ENCODE results near the gene STN1.

Gene STN1

GRCh38 chr10:103928784-103929183 lies 10.8 kb upstream of the STN1 start:
- no peak for DNase-seq

- no peak for DNase-seq
Measured at GRCh38 chr10:103926722-103927319, 8.8 kb upstream of the STN1 start.

- no peak for DNase-seq
Measured at GRCh38 chr10:103925591-103925990, 7.6 kb upstream of the STN1 start.

DNA sequence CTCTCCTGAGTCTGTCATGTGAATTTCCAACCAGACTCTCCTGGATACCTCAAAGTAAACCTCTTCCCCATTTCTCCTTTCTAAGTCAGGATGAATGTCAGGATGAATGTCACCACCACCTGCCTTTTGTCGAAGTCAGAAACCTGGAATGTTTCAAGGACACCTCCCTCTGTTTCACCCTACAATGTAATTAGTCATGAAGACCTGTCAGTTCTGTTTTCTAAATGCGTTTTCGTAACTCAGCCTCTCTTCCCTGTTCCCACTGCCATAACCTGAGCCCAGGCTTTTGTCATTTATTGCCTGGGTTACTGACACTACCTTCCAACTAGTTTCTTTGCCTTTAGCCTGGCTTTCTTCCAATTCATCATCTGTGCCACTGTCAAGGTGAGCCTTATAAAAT lies 5.5 kb upstream of the STN1 start:
- DNase-seq: no peak

DNA sequence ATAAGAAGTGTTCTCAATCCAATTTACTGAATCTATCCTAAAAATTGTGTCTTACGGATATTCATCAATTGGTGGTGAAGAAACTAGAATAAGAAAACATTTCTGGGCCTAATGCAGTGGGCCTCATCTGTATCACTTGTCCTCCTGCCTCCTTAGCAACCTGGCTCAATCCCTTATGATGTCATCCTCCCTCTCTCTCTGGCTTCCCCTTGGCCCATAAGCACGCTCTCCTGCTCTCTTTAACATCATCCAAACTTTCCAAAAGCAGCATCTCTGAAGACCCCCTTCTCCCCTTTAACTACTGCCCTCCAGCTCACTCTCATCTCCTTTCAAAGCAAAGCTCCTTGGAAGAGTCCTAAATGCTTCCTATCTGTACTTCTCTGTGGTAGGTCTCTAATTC lies 4.7 kb upstream of the STN1 start:
- DNase-seq: no peak

- peak; percentile 46 for DNase-seq
Measured at GRCh38 chr10:103921750-103922195, 3.8 kb upstream of the STN1 start.

DNA sequence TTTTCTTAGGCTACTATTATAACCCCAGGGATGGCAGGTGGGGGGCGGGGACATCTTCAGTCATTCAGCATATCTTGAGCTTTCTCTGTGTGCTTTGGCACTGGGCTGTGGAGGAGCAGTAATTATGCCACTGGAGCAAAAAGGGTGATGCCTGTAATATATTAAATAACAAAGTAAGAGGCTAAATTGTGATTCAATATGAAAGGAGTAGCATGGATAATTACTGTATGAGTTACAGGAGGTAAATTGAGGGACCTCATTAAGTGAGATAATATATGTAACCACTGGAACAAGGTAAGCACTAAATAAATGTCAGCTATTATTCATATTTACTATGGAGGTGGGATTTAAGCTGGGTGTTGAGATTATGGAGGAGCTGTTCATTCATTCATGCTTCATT lies 3.3 kb upstream of the STN1 start:
- no peak for DNase-seq

GRCh38 chr10:103919648-103920025 lies 1.7 kb upstream of the STN1 start:
- no peak for DNase-seq

GRCh38 chr10:103917302-103918052 lies 507 bp downstream of the STN1 start:
- DNase-seq: no peak

GRCh38 chr10:103916876-103917275 lies 1.1 kb downstream of the STN1 start:
- no peak for DNase-seq

DNA sequence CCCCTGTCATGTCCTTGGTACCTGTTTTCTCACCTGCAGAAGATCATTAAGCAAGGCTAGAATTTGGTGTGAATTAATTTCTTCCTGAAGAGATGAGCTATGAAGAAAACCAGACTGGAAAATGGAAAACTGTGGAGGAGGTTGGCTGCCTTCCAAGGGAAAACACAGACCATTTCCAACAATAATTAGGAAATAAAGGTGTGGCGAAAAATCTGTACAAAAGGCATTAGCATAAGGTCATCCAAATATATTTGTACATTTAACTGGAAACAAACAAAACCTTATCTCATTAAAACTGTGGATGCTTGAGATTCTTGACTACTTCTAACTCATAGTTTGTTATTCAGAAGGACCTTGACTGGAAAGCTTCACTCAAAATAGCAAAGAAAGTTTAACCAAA lies 1.7 kb downstream of the STN1 start:
- no peak for DNase-seq

DNA sequence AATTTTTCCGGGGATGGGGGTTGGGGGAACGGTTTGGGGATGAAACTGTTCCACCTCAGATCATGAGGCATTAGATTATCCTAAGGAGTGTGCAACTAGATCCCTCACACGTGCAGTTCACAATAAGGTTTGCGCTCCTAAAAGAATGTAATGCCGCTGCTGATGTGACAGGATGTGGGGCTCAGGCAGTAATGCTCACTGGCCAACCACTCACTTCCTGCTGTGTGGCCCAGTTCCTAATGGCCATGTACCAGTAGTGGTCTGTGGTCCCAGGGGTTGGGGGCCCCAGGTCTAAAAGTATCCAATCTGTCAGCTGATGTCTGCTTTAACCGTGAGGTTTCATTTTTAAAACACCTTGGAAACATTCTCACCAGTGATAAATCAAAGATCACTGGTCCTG lies 2.2 kb downstream of the STN1 start:
- no peak for DNase-seq

GRCh38 chr10:103912759-103913158 lies 5.2 kb downstream of the STN1 start:
- no peak for DNase-seq

GRCh38 chr10:103911021-103911459 lies 6.9 kb downstream of the STN1 start:
- DNase-seq: no peak

GRCh38 chr10:103910442-103911012 lies 7.5 kb downstream of the STN1 start:
- no peak for DNase-seq

- no peak for DNase-seq
Measured at GRCh38 chr10:103905441-103905840, 12.5 kb downstream of the STN1 start.

GRCh38 chr10:103901299-103901698 lies 16.7 kb downstream of the STN1 start:
- DNase-seq: no peak

- DNase-seq: no peak
Measured at GRCh38 chr10:103899312-103899711, 18.7 kb downstream of the STN1 start.

GRCh38 chr10:103897241-103897774 lies 20.7 kb downstream of the STN1 start:
- no peak for DNase-seq

DNA sequence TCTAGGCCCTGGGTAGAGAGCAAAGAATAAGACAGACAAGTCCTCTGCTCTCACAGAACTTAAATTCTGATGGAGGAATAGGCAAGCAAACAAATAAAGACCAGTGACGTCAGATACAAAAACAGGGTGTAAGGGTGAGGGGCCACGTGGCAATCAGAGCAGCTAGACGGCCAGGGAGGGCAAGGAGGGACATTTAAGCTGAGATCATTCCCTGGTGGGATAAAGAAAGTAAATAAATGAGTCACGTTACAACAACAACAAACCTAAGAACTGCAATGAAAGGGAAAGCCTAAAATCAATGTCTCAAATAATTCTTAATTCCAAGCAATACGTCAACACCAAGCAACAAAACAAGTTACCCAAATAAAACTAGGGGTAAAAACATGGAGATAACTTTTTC lies 21.8 kb downstream of the STN1 start:
- no peak for DNase-seq

DNA sequence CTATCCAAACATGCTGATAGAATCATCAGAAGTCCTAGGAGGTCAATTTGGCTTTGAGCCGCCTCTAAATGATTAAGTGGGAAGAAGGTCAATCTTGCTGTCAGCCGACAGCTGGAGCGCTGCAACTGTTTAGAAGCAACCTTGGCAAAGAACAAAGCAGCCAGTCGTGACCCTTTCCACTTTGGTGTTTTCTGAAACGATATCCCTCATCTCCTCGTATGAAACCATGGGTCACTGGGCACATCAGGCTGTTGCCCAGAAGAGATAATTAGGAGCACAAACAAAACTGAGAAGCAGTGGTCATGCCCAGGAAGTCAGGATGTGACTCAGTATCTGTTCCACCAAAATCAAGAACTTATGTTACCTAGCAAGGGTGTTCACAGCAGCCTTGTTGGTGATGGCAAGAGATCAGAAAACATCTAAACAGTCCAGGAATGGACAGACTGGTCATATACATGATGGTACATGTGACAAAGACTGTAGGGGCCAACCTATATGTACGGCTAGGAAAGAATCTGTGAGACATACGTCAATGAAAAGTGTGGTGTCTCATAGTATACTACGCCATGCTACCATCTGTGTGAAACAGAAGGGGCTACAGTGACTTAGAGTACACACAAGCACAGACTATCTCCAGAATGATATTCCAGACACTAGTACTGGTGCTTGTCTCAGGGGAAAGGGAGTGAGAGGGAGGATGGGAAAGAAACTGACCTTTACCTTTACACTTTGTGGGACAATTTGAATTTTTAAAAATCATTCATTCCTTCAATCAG lies 22.4 kb downstream of the STN1 start:
- DNase-seq: no peak

GRCh38 chr10:103894441-103894864 lies 23.5 kb downstream of the STN1 start:
- DNase-seq: no peak

DNA sequence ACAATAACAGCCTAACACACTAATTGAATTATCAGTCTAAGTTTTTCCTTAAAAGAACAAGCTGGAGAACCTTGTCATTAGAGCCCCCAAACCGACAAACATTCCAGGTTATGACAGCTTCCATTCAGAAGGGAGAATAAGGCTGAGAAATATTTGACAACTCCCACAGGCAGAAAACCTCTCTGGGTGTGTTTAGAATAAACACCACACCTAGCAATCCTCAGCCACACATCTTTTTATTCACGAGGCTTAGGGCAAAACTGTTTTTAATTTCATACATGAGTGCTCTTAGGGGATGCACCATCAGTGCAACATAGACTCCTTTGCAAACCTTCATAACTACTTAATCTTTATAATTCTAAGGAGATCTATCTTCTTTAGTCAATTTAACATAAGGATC lies 24.2 kb downstream of the STN1 start:
- no peak for DNase-seq

All from NCI-H1436 (cell line).